DND-41 (cell line): ENCODE results near the gene SF3A1.

Experiments
- ATAC-seq: fragments of 200-7000 bp; cut with Tn5 transposase; 3 replicates; pipeline ENCODE4 v1.9.1; 2021; ENCODE audit warnings: low read depth; ENCODE audit not compliant: insufficient read depth
- DNase-seq: peaks from one replicate; pipeline ENCODE4 v3.0.0-alpha.2; 2020
- H2AFZ ChIP-seq: 2 replicates; pipeline ENCODE4 v1.6.0; 2012; ENCODE audit warnings: low read depth, low read length
- H3K27ac ChIP-seq: 2 replicates; pipeline ENCODE4 v1.5.1; 2012; ENCODE audit warnings: low read length, inconsistent platforms
- H3K27me3 ChIP-seq: fragments of 200-600 bp; sonication (generic); 2 replicates; pipeline ENCODE4 v1.6.0; 2012; ENCODE audit warnings: low read length, mild to moderate bottlenecking, inconsistent platforms; ENCODE audit not compliant: insufficient read depth, poor library complexity
- H3K36me3 ChIP-seq: 2 replicates; pipeline ENCODE4 v1.5.1; 2012; ENCODE audit warnings: low read length, inconsistent platforms; ENCODE audit not compliant: insufficient read depth
- H3K4me1 ChIP-seq: 2 replicates; pipeline ENCODE4 v1.5.1; 2012; ENCODE audit warnings: mild to moderate bottlenecking, low read length; ENCODE audit not compliant: insufficient read depth
- H3K4me2 ChIP-seq: 2 replicates; pipeline ENCODE4 v1.6.0; 2012; ENCODE audit warnings: mild to moderate bottlenecking, moderate library complexity, low read length, inconsistent platforms; ENCODE audit not compliant: insufficient read depth
- H3K4me3 ChIP-seq, 2 experiments: fragments of 200-600 bp in 1 of 2; shearing (Covaris generic) in 1 of 2; 2 replicates each; pipeline ENCODE4 v1.5.1; 2012 to 2016; ENCODE audit warnings: inconsistent platforms in 2 of 2, low read length in 2 of 2, mild to moderate bottlenecking in 2 of 2, low read depth in 1 of 2, moderate library complexity in 1 of 2
- H3K79me2 ChIP-seq: 2 replicates; pipeline ENCODE4 v1.6.0; 2012; ENCODE audit warnings: low read length, inconsistent platforms; ENCODE audit not compliant: insufficient read depth
- H3K9ac ChIP-seq: 2 replicates; pipeline ENCODE4 v1.6.0; 2012; ENCODE audit warnings: low read depth, mild to moderate bottlenecking, inconsistent platforms, low read length, moderate library complexity
- H3K9me3 ChIP-seq: 2 replicates; pipeline ENCODE4 v1.5.1; 2012; ENCODE audit warnings: low read length, moderate library complexity, mild to moderate bottlenecking, inconsistent platforms; ENCODE audit not compliant: insufficient read depth, severe bottlenecking
- H4K20me1 ChIP-seq: 2 replicates; pipeline ENCODE4 v1.6.0; 2012; ENCODE audit warnings: low read length; ENCODE audit not compliant: insufficient read depth
- CTCF ChIP-seq: IDR thresholded peaks from 2 replicates; pipeline ENCODE4 v1.5.1; 2012; ENCODE audit warnings: borderline replicate concordance, low read length, moderate library complexity, mild to moderate bottlenecking; ENCODE audit not compliant: poor library complexity, severe bottlenecking; ENCODE audit errors: extremely low read depth
- EZH2 ChIP-seq: IDR thresholded peaks from 3 replicates; pipeline ENCODE4 v1.6.1; 2012; ENCODE audit warnings: borderline replicate concordance, low read depth, mild to moderate bottlenecking, moderate library complexity, low read length, inconsistent platforms; ENCODE audit not compliant: severe bottlenecking

SF3A1 gene, protein sequence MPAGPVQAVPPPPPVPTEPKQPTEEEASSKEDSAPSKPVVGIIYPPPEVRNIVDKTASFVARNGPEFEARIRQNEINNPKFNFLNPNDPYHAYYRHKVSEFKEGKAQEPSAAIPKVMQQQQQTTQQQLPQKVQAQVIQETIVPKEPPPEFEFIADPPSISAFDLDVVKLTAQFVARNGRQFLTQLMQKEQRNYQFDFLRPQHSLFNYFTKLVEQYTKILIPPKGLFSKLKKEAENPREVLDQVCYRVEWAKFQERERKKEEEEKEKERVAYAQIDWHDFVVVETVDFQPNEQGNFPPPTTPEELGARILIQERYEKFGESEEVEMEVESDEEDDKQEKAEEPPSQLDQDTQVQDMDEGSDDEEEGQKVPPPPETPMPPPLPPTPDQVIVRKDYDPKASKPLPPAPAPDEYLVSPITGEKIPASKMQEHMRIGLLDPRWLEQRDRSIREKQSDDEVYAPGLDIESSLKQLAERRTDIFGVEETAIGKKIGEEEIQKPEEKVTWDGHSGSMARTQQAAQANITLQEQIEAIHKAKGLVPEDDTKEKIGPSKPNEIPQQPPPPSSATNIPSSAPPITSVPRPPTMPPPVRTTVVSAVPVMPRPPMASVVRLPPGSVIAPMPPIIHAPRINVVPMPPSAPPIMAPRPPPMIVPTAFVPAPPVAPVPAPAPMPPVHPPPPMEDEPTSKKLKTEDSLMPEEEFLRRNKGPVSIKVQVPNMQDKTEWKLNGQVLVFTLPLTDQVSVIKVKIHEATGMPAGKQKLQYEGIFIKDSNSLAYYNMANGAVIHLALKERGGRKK

GRCh38 chr22:30356449-30357235 is at the start of gene SF3A1, which contains the start of gene CCDC157:
Gene SF3A1, minus strand, starts transcription at chr22:30356894. Its CDS starts 102 bp downstream, at chr22:30356792.
Gene CCDC157, plus strand, starts transcription at chr22:30357007. Its CDS starts 8,994 bp downstream, at chr22:30366001.
- Histone ChIP-seq H3K79me2 (peaks cover 52% of the 10 kb centered on the region), H3K4me2 (peak within 1 kb of the TSS; percentile 78), H3K9me3 (no peaks in the 10 kb centered on the region), H3K27me3 (no peaks in the 10 kb centered on the region), H3K36me3 (peaks cover 38% of the 10 kb centered on the region), H3K9ac (peak within 1 kb of the TSS; percentile 98), H3K4me1 (peaks cover 46% of the 10 kb centered on the region), H2AFZ (peak within 1 kb of the TSS; percentile 97), H3K4me3 (peak within 1 kb of the TSS; percentile 68 to 91), H3K27ac (peak within 1 kb of the TSS; percentile 94), H4K20me1 (peaks cover 42% of the 10 kb centered on the region)
- TF ChIP-seq EZH2 (no peak), CTCF (no peak)
- DNase-seq (peak; percentile 84), ATAC-seq (peak; percentile 91)

DNA sequence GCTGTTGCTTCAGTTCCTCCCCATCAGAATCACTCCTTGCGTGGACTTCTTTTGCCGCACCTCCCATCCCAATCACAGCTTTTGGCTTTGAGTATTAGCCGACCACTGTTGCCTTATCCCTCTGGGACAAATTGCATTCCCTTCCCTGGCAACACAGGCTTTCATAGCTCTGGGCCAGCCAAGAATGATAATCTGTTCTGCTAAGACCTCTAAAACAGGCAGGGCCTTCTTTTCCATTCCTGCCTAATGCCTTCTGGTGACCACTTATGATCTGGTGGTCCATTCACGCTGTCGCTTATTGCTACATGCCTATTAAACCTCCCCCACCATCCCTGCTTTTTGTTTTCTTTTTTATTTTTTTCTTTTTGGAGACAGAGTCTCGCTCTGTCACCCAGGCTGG is 49.7 kb upstream of the SF3A1 start:
- no peaks in the 10 kb centered on the region for H3K9me3 ChIP-seq
- peaks cover 21% of the 10 kb centered on the region for H4K20me1 ChIP-seq
- H3K4me1 ChIP-seq = no peaks in the 10 kb centered on the region
- peaks cover 89% of the 10 kb centered on the region for H3K36me3 ChIP-seq
- H3K4me2 ChIP-seq = no peak overlapping the region
- H3K27me3 ChIP-seq = no peaks in the 10 kb centered on the region
- H3K79me2 ChIP-seq = peaks cover 25% of the 10 kb centered on the region
- H2AFZ ChIP-seq = no peak overlapping the region
- DNase-seq (no peak), ATAC-seq (no peak)
- H3K4me3 ChIP-seq = no peak overlapping the region
- no peak overlapping the region for H3K27ac ChIP-seq
- no peak for TF ChIP-seq EZH2
- H3K9ac ChIP-seq = no peak overlapping the region

DNA sequence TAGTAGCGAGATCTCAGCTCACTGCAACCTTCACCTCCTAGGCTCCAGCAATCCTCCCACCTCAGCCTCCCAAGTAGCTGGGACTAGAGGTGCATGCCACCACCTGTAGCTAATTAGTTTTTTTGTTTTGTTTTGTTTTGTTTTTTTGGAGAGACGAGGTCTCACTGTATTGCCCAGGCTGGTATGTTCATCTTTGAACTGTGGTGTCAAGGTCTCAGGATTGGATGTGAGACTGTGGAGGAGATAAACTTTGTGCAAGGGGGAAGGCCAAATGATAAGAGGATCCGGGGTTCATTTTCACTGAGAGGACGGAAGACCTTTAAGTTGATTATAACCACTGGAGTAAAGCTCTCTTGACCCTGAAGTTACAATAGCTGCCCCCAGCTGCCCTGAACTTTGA is 49.0 kb upstream of the SF3A1 start:
- ATAC-seq (no peak), DNase-seq (no peak)
- Histone ChIP-seq H3K4me2 (no peak overlapping the region), H4K20me1 (peaks cover 21% of the 10 kb centered on the region), H2AFZ (no peak overlapping the region), H3K36me3 (peaks cover 83% of the 10 kb centered on the region), H3K4me1 (no peaks in the 10 kb centered on the region), H3K27me3 (no peaks in the 10 kb centered on the region), H3K9me3 (no peaks in the 10 kb centered on the region), H3K9ac (no peak overlapping the region), H3K79me2 (peaks cover 25% of the 10 kb centered on the region), H3K27ac (no peak overlapping the region), H3K4me3 (no peak overlapping the region)
- TF ChIP-seq CTCF = no peak
- TF ChIP-seq EZH2 = no peak
